Measurements from ENCODE around the gene BARD1. TPM values are rescaled to one million over a fixed set of nuclear protein-coding genes. Genes with fewer than 3 reads are reported as not detected.

BARD1 gene
- total RNA-seq, 1 experiment from 2014 or later: 39.6 TPM

DNA sequence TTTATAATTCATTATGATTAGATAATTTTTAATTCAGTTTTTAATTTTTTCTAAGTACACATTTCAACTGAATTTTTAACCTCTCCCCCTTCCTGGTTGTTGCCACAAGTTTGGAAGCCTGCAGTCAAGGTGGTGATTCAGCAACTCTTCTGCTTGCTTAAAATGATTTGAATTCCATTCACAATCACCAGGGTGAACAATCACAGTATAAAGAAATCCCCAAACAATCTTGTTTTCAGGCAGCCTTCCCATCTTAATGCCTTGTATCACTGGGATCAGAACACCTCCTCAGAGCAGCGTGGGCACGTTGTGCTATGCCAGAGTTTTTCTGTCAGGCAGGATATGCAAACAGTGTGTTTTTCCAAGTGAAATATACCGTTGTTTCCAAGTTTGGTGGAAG is 46.7 kb upstream of the BARD1 start:
- Mint-ChIP-seq H3K4me3 (no peak overlapping the region), H3K27ac (no peak overlapping the region), H3K9me3 (peaks cover 6% of the 10 kb centered on the region; the same call in 1 of the 2 replicates), H3K27me3 (ENCODE audit: low read depth) (no peaks in the 10 kb centered on the region), H3K36me3 (no peaks in the 10 kb centered on the region), H3K4me1 (peaks cover 16% of the 10 kb centered on the region)
- 0 out of 2 replicates have a peak, but pooled peaks have one; percentile 28 for ATAC-seq
- TF ChIP-seq ATF1 (CRISPR knock-in tag; IDR thresholded peaks at IDR 0.05) (no peak), CBFB (CRISPR knock-in tag; IDR thresholded peaks at IDR 0.05; ENCODE audit: low read depth) (no peak), ZNF232 (CRISPR knock-in tag; IDR thresholded peaks at IDR 0.05) (no peak), ELF4 (CRISPR knock-in tag; IDR thresholded peaks at IDR 0.05; ENCODE audit: low read depth) (no peak), EMX1 (CRISPR knock-in tag; IDR thresholded peaks at IDR 0.05) (no peak), CREM (CRISPR knock-in tag; IDR thresholded peaks at IDR 0.05) (no peak), IRF2 (CRISPR knock-in tag; IDR thresholded peaks at IDR 0.05; ENCODE audit: borderline replicate concordance, low read depth) (no peak), TEAD1 (CRISPR knock-in tag; IDR thresholded peaks at IDR 0.05) (no peak)
- TF ChIP-seq, protein P1, sequence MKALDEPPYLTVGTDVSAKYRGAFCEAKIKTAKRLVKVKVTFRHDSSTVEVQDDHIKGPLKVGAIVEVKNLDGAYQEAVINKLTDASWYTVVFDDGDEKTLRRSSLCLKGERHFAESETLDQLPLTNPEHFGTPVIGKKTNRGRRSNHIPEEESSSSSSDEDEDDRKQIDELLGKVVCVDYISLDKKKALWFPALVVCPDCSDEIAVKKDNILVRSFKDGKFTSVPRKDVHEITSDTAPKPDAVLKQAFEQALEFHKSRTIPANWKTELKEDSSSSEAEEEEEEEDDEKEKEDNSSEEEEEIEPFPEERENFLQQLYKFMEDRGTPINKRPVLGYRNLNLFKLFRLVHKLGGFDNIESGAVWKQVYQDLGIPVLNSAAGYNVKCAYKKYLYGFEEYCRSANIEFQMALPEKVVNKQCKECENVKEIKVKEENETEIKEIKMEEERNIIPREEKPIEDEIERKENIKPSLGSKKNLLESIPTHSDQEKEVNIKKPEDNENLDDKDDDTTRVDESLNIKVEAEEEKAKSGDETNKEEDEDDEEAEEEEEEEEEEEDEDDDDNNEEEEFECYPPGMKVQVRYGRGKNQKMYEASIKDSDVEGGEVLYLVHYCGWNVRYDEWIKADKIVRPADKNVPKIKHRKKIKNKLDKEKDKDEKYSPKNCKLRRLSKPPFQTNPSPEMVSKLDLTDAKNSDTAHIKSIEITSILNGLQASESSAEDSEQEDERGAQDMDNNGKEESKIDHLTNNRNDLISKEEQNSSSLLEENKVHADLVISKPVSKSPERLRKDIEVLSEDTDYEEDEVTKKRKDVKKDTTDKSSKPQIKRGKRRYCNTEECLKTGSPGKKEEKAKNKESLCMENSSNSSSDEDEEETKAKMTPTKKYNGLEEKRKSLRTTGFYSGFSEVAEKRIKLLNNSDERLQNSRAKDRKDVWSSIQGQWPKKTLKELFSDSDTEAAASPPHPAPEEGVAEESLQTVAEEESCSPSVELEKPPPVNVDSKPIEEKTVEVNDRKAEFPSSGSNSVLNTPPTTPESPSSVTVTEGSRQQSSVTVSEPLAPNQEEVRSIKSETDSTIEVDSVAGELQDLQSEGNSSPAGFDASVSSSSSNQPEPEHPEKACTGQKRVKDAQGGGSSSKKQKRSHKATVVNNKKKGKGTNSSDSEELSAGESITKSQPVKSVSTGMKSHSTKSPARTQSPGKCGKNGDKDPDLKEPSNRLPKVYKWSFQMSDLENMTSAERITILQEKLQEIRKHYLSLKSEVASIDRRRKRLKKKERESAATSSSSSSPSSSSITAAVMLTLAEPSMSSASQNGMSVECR (CRISPR knock-in tag; IDR thresholded peaks at IDR 0.05; ENCODE audit: borderline replicate concordance): no peak
- TF ChIP-seq, protein P2, sequence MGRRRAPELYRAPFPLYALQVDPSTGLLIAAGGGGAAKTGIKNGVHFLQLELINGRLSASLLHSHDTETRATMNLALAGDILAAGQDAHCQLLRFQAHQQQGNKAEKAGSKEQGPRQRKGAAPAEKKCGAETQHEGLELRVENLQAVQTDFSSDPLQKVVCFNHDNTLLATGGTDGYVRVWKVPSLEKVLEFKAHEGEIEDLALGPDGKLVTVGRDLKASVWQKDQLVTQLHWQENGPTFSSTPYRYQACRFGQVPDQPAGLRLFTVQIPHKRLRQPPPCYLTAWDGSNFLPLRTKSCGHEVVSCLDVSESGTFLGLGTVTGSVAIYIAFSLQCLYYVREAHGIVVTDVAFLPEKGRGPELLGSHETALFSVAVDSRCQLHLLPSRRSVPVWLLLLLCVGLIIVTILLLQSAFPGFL (CRISPR knock-in tag; IDR thresholded peaks at IDR 0.05; ENCODE audit: borderline replicate concordance): no peak
- DNase-seq (ENCODE audit: low spot score): no peak
- ChIA-PET CTCF (no interaction called here), POLR2A (no interaction called here)

DNA sequence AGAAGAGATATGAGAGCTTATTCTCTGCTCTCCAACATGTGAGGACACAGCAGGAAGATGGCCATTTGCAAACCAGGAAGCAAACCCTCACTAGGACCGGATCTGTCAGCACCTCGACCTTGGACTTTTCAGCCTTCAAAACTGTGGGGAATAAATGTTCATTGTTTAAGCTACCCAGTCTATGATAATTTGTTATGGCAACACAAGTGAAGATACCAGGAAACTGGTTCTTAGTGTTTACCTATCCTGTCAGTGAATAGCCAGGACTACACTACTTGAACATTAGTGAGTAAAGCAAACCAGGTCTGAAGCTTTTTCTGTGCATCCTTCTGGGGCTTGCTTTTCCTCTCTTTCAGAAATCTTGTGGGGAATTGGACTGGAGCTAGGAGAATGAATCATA is 44.4 kb upstream of the BARD1 start:
- no peak overlapping the region for H3K4me3 Mint-ChIP-seq
- ChIA-PET CTCF (no interaction called here), POLR2A (interaction anchor here (0.5 kb wide), 1 partner anchor 130 kb away, joined by 3 read pairs; no protein-coding TSS in a partner anchor)
- H3K4me1 Mint-ChIP-seq: peaks cover 15% of the 10 kb centered on the region
- no peak for DNase-seq (ENCODE audit: low spot score)
- H3K27ac Mint-ChIP-seq: no peak overlapping the region
- no peak for ATAC-seq
- TF ChIP-seq TEAD4 (CRISPR knock-in tag; IDR thresholded peaks at IDR 0.05): no peak
- TF ChIP-seq, protein P3, sequence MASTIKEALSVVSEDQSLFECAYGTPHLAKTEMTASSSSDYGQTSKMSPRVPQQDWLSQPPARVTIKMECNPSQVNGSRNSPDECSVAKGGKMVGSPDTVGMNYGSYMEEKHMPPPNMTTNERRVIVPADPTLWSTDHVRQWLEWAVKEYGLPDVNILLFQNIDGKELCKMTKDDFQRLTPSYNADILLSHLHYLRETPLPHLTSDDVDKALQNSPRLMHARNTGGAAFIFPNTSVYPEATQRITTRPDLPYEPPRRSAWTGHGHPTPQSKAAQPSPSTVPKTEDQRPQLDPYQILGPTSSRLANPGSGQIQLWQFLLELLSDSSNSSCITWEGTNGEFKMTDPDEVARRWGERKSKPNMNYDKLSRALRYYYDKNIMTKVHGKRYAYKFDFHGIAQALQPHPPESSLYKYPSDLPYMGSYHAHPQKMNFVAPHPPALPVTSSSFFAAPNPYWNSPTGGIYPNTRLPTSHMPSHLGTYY (CRISPR knock-in tag; IDR thresholded peaks at IDR 0.05): no peak
- H3K9me3 Mint-ChIP-seq: peaks cover 6% of the 10 kb centered on the region; the same call in 1 of the 2 replicates
- no peaks in the 10 kb centered on the region for H3K36me3 Mint-ChIP-seq
- H3K27me3 Mint-ChIP-seq (ENCODE audit: low read depth): no peaks in the 10 kb centered on the region

DNA sequence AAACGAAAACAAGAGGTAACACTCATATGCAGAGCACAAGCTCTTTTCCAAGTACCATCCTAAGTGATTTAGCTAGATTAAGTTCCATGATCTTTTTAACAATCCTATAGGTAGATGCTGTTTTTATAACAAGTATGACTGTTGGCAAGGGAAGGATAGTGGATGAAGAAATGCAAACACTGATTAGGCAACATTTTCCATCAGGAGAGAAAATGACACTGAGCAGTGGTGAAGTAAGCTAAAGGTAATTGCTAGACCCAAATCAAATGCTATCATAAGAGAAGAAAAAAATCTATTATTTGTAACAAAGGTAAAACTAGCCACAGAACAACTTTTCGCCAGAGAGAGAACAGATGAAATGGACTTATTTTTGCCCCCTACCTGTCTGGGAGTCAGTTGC is 34.3 kb upstream of the BARD1 start:
- ATAC-seq: no peak
- DNase-seq (ENCODE audit: low spot score): no peak
- Mint-ChIP-seq H3K9me3 (peaks cover 31% of the 10 kb centered on the region), H3K4me1 (peaks cover 11% of the 10 kb centered on the region), H3K27ac (no peak overlapping the region), H3K4me3 (no peak overlapping the region), H3K36me3 (peaks cover 19% of the 10 kb centered on the region), H3K27me3 (ENCODE audit: low read depth) (no peaks in the 10 kb centered on the region)
- POLR2A ChIA-PET: no interaction called here
- CTCF ChIA-PET: no interaction called here
- TF ChIP-seq SOX15 (CRISPR knock-in tag; IDR thresholded peaks at IDR 0.05) (no peak), FOXP1 (CRISPR knock-in tag; IDR thresholded peaks at IDR 0.05; ENCODE audit: borderline replicate concordance) (no peak), ZNF263 (CRISPR knock-in tag; IDR thresholded peaks at IDR 0.05; ENCODE audit: low read depth) (no peak), TEAD4 (CRISPR knock-in tag; IDR thresholded peaks at IDR 0.05) (no peak), KAT7 (CRISPR knock-in tag; IDR thresholded peaks at IDR 0.05; ENCODE audit: borderline replicate concordance) (no peak)
- TF ChIP-seq, protein P4, sequence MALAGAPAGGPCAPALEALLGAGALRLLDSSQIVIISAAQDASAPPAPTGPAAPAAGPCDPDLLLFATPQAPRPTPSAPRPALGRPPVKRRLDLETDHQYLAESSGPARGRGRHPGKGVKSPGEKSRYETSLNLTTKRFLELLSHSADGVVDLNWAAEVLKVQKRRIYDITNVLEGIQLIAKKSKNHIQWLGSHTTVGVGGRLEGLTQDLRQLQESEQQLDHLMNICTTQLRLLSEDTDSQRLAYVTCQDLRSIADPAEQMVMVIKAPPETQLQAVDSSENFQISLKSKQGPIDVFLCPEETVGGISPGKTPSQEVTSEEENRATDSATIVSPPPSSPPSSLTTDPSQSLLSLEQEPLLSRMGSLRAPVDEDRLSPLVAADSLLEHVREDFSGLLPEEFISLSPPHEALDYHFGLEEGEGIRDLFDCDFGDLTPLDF (CRISPR knock-in tag; IDR thresholded peaks at IDR 0.05): no peak
- TF ChIP-seq, protein P5, sequence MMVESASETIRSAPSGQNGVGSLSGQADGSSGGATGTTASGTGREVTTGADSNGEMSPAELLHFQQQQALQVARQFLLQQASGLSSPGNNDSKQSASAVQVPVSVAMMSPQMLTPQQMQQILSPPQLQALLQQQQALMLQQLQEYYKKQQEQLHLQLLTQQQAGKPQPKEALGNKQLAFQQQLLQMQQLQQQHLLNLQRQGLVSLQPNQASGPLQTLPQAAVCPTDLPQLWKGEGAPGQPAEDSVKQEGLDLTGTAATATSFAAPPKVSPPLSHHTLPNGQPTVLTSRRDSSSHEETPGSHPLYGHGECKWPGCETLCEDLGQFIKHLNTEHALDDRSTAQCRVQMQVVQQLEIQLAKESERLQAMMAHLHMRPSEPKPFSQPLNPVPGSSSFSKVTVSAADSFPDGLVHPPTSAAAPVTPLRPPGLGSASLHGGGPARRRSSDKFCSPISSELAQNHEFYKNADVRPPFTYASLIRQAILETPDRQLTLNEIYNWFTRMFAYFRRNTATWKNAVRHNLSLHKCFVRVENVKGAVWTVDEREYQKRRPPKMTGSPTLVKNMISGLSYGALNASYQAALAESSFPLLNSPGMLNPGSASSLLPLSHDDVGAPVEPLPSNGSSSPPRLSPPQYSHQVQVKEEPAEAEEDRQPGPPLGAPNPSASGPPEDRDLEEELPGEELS (CRISPR knock-in tag; IDR thresholded peaks at IDR 0.05): no peak
- TF ChIP-seq, protein P6, sequence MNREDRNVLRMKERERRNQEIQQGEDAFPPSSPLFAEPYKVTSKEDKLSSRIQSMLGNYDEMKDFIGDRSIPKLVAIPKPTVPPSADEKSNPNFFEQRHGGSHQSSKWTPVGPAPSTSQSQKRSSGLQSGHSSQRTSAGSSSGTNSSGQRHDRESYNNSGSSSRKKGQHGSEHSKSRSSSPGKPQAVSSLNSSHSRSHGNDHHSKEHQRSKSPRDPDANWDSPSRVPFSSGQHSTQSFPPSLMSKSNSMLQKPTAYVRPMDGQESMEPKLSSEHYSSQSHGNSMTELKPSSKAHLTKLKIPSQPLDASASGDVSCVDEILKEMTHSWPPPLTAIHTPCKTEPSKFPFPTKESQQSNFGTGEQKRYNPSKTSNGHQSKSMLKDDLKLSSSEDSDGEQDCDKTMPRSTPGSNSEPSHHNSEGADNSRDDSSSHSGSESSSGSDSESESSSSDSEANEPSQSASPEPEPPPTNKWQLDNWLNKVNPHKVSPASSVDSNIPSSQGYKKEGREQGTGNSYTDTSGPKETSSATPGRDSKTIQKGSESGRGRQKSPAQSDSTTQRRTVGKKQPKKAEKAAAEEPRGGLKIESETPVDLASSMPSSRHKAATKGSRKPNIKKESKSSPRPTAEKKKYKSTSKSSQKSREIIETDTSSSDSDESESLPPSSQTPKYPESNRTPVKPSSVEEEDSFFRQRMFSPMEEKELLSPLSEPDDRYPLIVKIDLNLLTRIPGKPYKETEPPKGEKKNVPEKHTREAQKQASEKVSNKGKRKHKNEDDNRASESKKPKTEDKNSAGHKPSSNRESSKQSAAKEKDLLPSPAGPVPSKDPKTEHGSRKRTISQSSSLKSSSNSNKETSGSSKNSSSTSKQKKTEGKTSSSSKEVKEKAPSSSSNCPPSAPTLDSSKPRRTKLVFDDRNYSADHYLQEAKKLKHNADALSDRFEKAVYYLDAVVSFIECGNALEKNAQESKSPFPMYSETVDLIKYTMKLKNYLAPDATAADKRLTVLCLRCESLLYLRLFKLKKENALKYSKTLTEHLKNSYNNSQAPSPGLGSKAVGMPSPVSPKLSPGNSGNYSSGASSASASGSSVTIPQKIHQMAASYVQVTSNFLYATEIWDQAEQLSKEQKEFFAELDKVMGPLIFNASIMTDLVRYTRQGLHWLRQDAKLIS (CRISPR knock-in tag; IDR thresholded peaks at IDR 0.05; ENCODE audit: borderline replicate concordance): no peak

Data from WTC11 (cell line).